WTC11 (cell line): ENCODE data around the gene SLC11A1. TPM values are rescaled to one million over a fixed set of nuclear protein-coding genes. Genes with fewer than 3 reads are reported as not detected.
A peak's percentile ranks its signal among the peaks of the same experiment; 100 is the strongest.

ENCODE experiments used
- ATAC-seq: fragments of 200-7000 bp; cut with Tn5 transposase; 2 replicates; pipeline ENCODE4 v1.10.0; 2021; ENCODE audit warnings: mild to moderate bottlenecking, moderate library complexity
- CTCF ChIA-PET: fragments of 300-600 bp; sonication (Branson Sonifier 250); formaldehyde crosslinking; loops from one replicate; lab custom pipeline; 2021; ENCODE audit warnings: antibody characterized with exemption; lab: Charles Lee
- POLR2A ChIA-PET: fragments of 350-600 bp; sonication (Branson Sonifier 250); formaldehyde crosslinking; loops from one replicate; lab custom pipeline; 2021; ENCODE audit warnings: antibody characterized with exemption; lab: Charles Lee
- DNase-seq: peaks from one replicate; pipeline ENCODE4 v3.0.0; 2021; ENCODE audit warnings: low spot score
- H3K27ac Mint-ChIP-seq: 2 replicates; pipeline ENCODE4 v1.8.0; 2021; ENCODE audit warnings: mixed read lengths
- H3K27me3 Mint-ChIP-seq: 2 replicates; pipeline ENCODE4 v1.8.0; 2021; ENCODE audit warnings: low read depth, mild to moderate bottlenecking, moderate library complexity, mixed read lengths
- H3K36me3 Mint-ChIP-seq: 2 replicates; pipeline ENCODE4 v1.8.0; 2021; ENCODE audit warnings: mixed read lengths
- H3K4me1 Mint-ChIP-seq: 2 replicates; pipeline ENCODE4 v1.8.0; 2022; ENCODE audit warnings: mixed read lengths
- H3K4me3 Mint-ChIP-seq: 2 replicates; pipeline ENCODE4 v1.8.0; 2021; ENCODE audit warnings: mild to moderate bottlenecking, moderate library complexity, mixed read lengths
- H3K9me3 Mint-ChIP-seq: 2 replicates; pipeline ENCODE4 v1.8.0; 2021; ENCODE audit warnings: mixed read lengths
- ESRRA ChIP-seq: sonication (generic); formaldehyde crosslinking; IDR thresholded peaks from 2 replicates; pipeline ENCODE4 v1.8.1; 2022; ENCODE audit warnings: mild to moderate bottlenecking, missing genetic modification reagents, borderline replicate concordance
- GTF2I ChIP-seq: fragments of 250-450 bp; sonication (Bioruptor Pico); conservative IDR thresholded peaks from 2 replicates; pipeline ENCODE4 v1.4.0; 2021; ENCODE audit warnings: mild to moderate bottlenecking
- HMGA2 ChIP-seq: fragments of 250-450 bp; sonication (Bioruptor Pico); IDR thresholded peaks from 2 replicates; pipeline ENCODE4 v1.4.0; 2021; ENCODE audit warnings: mild to moderate bottlenecking, moderate library complexity
- JUN ChIP-seq: sonication (generic); formaldehyde crosslinking; IDR thresholded peaks from 2 replicates; pipeline ENCODE4 v1.8.0; 2023; ENCODE audit warnings: mild to moderate bottlenecking, missing genetic modification reagents
- RELA ChIP-seq: sonication (generic); formaldehyde crosslinking; IDR thresholded peaks from 2 replicates; pipeline ENCODE4 v1.8.1; 2022; ENCODE audit warnings: missing genetic modification reagents, mild to moderate bottlenecking, borderline replicate concordance
- SP1 ChIP-seq: sonication (generic); formaldehyde crosslinking; conservative IDR thresholded peaks from 2 replicates; pipeline ENCODE4 v1.8.1; 2022; ENCODE audit warnings: missing genetic modification reagents
- ZNF263 ChIP-seq: sonication (generic); formaldehyde crosslinking; IDR thresholded peaks from 2 replicates; pipeline ENCODE4 v1.8.1; 2022; ENCODE audit warnings: low read depth, mild to moderate bottlenecking, moderate library complexity, missing genetic modification reagents
- ZNF396 ChIP-seq: fragments of 250-450 bp; sonication (Bioruptor Pico); IDR thresholded peaks from 2 replicates; pipeline ENCODE4 v1.8.0; 2021; ENCODE audit warnings: mild to moderate bottlenecking, moderate library complexity, borderline replicate concordance
- ZNF416 ChIP-seq: fragments of 250-450 bp; sonication (Bioruptor Pico); IDR thresholded peaks from 2 replicates; pipeline ENCODE4 v1.9.0; 2021; ENCODE audit warnings: mild to moderate bottlenecking, inconsistent platforms
- ZNF423 ChIP-seq: fragments of 250-450 bp; sonication (Bioruptor Pico); IDR thresholded peaks from 2 replicates; pipeline ENCODE4 v2.1.2; 2022; ENCODE audit warnings: mild to moderate bottlenecking, moderate library complexity
- ZNF671 ChIP-seq: fragments of 250-450 bp; sonication (Bioruptor Pico); IDR thresholded peaks from 2 replicates; pipeline ENCODE4 v1.8.0; 2021; ENCODE audit warnings: mild to moderate bottlenecking
- total RNA-seq: library from RNA; stranded (reverse); gene quantifications from 3 replicates; pipeline ENCODE4 v1.2.3, GENCODE V29; 2021
- TF ChIP-seq, protein P1 (sequence below): sonication (generic); formaldehyde crosslinking; conservative IDR thresholded peaks from 2 replicates; pipeline ENCODE4 v1.8.1; 2022; ENCODE audit warnings: mild to moderate bottlenecking, missing genetic modification reagents
- TF ChIP-seq, protein P2 (sequence below): sonication (generic); formaldehyde crosslinking; IDR thresholded peaks from 2 replicates; pipeline ENCODE4 v1.8.1; 2023; ENCODE audit warnings: mild to moderate bottlenecking, moderate library complexity, missing genetic modification reagents
- TF ChIP-seq, protein P3 (sequence below): sonication (generic); formaldehyde crosslinking; IDR thresholded peaks from 2 replicates; pipeline ENCODE4 v1.8.1; 2022; ENCODE audit warnings: mild to moderate bottlenecking, missing genetic modification reagents, moderate library complexity, borderline replicate concordance
- TF ChIP-seq, protein P4 (sequence below): sonication (generic); formaldehyde crosslinking; IDR thresholded peaks from 2 replicates; pipeline ENCODE4 v1.8.0; 2023; ENCODE audit warnings: mild to moderate bottlenecking, missing genetic modification reagents
- TF ChIP-seq, protein P5 (sequence below): sonication (generic); formaldehyde crosslinking; IDR thresholded peaks from 2 replicates; pipeline ENCODE4 v1.8.1; 2022; ENCODE audit warnings: mild to moderate bottlenecking, moderate library complexity, missing genetic modification reagents
- TF ChIP-seq, protein P6 (sequence below): fragments of 250-450 bp; sonication (Bioruptor Pico); IDR thresholded peaks from 2 replicates; pipeline ENCODE4 v1.9.0; 2021; ENCODE audit warnings: moderate library complexity, mild to moderate bottlenecking, inconsistent platforms, borderline replicate concordance
- TF ChIP-seq, protein P7 (sequence below): sonication (generic); formaldehyde crosslinking; IDR thresholded peaks from 2 replicates; pipeline ENCODE4 v1.8.0; 2022; ENCODE audit warnings: mild to moderate bottlenecking, missing genetic modification reagents
- TF ChIP-seq, protein P8 (sequence below): sonication (generic); formaldehyde crosslinking; IDR thresholded peaks from 2 replicates; pipeline ENCODE4 v1.8.0; 2022; ENCODE audit warnings: mild to moderate bottlenecking, missing genetic modification reagents

SLC11A1 gene
- total RNA-seq, 1 experiment from 2014 or later: 0.31 TPM

DNA sequence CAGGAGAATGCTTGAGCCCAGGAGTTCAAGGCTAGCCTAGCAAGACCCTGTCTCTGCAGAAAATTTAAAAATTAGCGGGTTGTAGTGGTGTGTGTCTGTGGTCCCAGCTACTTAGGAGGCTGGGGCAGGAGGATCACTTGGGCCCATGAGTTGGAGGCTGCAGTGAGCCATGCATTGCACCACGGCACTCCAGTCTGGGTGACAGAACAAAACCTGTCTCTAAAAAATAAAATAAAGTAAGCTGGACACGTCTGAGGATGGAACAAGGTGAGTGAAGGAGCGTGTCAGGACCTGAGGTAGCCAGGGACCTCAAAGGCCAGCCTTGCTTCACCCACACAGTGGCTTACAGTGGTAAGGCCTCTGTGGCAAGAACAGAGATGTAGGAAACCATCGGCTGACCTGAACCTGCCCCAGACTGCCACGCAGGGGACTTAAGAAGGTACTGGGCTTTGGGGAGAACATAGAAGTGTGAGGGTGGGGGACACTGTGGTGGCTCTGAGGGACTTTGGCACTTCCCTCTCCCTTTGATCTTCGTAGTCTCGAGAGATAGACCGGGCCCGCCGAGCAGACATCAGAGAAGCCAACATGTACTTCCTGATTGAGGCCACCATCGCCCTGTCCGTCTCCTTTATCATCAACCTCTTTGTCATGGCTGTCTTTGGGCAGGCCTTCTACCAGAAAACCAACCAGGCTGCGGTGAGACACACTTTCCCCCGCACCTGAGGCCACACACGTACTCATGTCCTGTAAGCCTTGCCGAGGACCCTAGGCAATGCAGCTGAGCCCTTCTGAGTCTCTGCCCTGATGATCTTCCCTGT is 7.5 kb downstream of the SLC11A1 start:
- no peaks in the 10 kb centered on the region for H3K9me3 Mint-ChIP-seq
- TF ChIP-seq, protein P1, sequence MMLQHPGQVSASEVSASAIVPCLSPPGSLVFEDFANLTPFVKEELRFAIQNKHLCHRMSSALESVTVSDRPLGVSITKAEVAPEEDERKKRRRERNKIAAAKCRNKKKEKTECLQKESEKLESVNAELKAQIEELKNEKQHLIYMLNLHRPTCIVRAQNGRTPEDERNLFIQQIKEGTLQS (CRISPR knock-in tag): no peak
- TF ChIP-seq, protein P2, sequence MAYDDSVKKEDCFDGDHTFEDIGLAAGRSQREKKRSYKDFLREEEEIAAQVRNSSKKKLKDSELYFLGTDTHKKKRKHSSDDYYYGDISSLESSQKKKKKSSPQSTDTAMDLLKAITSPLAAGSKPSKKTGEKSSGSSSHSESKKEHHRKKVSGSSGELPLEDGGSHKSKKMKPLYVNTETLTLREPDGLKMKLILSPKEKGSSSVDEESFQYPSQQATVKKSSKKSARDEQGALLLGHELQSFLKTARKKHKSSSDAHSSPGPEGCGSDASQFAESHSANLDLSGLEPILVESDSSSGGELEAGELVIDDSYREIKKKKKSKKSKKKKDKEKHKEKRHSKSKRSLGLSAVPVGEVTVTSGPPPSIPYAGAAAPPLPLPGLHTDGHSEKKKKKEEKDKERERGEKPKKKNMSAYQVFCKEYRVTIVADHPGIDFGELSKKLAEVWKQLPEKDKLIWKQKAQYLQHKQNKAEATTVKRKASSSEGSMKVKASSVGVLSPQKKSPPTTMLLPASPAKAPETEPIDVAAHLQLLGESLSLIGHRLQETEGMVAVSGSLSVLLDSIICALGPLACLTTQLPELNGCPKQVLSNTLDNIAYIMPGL (CRISPR knock-in tag): no peak
- TF ChIP-seq, protein P3, sequence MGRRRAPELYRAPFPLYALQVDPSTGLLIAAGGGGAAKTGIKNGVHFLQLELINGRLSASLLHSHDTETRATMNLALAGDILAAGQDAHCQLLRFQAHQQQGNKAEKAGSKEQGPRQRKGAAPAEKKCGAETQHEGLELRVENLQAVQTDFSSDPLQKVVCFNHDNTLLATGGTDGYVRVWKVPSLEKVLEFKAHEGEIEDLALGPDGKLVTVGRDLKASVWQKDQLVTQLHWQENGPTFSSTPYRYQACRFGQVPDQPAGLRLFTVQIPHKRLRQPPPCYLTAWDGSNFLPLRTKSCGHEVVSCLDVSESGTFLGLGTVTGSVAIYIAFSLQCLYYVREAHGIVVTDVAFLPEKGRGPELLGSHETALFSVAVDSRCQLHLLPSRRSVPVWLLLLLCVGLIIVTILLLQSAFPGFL (CRISPR knock-in tag): peak; percentile 28; the same call in 1 of the 2 replicates
- TF ChIP-seq SP1 (CRISPR knock-in tag): no peak
- TF ChIP-seq ESRRA: no peak
- no peak overlapping the region for H3K4me3 Mint-ChIP-seq
- DNase-seq (no peak), ATAC-seq (no peak)
- H3K27ac Mint-ChIP-seq: no peak overlapping the region
- H3K4me1 Mint-ChIP-seq: peaks cover 15% of the 10 kb centered on the region
- H3K36me3 Mint-ChIP-seq: no peaks in the 10 kb centered on the region
- peaks cover 35% of the 10 kb centered on the region for H3K27me3 Mint-ChIP-seq
- ChIA-PET POLR2A (no interaction called here), CTCF (no interaction called here)

DNA sequence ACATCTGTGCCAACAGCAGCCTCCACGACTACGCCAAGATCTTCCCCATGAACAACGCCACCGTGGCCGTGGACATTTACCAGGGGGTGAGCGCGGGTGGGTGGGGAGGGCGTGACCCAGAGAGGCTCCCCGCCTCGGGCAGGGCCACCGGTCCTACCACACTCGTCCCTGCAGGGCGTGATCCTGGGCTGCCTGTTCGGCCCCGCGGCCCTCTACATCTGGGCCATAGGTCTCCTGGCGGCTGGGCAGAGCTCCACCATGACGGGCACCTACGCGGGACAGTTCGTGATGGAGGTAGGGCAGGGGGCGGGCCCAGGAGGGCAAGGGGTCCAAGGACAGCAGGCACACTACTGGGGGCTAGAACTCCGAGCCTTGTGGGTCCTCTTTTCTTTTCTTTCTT is 9.1 kb downstream of the SLC11A1 start:
- ChIA-PET CTCF (no interaction called here), POLR2A (no interaction called here)
- no peak for DNase-seq
- Mint-ChIP-seq H3K4me1 (peaks cover 21% of the 10 kb centered on the region), H3K36me3 (no peaks in the 10 kb centered on the region), H3K27ac (no peak overlapping the region), H3K9me3 (no peaks in the 10 kb centered on the region), H3K27me3 (peaks cover 30% of the 10 kb centered on the region)
- ATAC-seq: no peak
- TF ChIP-seq ZNF671 (CRISPR knock-in tag) (no peak), JUN (no peak), HMGA2 (CRISPR knock-in tag) (no peak), GTF2I (CRISPR knock-in tag) (no peak), RELA (CRISPR knock-in tag) (no peak), ZNF416 (CRISPR knock-in tag) (no peak), ZNF396 (CRISPR knock-in tag) (no peak), ZNF263 (no peak), ZNF423 (CRISPR knock-in tag) (no peak)
- TF ChIP-seq, protein P4, sequence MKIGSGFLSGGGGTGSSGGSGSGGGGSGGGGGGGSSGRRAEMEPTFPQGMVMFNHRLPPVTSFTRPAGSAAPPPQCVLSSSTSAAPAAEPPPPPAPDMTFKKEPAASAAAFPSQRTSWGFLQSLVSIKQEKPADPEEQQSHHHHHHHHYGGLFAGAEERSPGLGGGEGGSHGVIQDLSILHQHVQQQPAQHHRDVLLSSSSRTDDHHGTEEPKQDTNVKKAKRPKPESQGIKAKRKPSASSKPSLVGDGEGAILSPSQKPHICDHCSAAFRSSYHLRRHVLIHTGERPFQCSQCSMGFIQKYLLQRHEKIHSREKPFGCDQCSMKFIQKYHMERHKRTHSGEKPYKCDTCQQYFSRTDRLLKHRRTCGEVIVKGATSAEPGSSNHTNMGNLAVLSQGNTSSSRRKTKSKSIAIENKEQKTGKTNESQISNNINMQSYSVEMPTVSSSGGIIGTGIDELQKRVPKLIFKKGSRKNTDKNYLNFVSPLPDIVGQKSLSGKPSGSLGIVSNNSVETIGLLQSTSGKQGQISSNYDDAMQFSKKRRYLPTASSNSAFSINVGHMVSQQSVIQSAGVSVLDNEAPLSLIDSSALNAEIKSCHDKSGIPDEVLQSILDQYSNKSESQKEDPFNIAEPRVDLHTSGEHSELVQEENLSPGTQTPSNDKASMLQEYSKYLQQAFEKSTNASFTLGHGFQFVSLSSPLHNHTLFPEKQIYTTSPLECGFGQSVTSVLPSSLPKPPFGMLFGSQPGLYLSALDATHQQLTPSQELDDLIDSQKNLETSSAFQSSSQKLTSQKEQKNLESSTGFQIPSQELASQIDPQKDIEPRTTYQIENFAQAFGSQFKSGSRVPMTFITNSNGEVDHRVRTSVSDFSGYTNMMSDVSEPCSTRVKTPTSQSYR: no peak
- TF ChIP-seq, protein P1 (CRISPR knock-in tag): no peak
- TF ChIP-seq, protein P5, sequence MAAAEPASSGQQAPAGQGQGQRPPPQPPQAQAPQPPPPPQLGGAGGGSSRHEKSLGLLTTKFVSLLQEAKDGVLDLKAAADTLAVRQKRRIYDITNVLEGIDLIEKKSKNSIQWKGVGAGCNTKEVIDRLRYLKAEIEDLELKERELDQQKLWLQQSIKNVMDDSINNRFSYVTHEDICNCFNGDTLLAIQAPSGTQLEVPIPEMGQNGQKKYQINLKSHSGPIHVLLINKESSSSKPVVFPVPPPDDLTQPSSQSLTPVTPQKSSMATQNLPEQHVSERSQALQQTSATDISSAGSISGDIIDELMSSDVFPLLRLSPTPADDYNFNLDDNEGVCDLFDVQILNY (CRISPR knock-in tag): no peak
- TF ChIP-seq, protein P6, sequence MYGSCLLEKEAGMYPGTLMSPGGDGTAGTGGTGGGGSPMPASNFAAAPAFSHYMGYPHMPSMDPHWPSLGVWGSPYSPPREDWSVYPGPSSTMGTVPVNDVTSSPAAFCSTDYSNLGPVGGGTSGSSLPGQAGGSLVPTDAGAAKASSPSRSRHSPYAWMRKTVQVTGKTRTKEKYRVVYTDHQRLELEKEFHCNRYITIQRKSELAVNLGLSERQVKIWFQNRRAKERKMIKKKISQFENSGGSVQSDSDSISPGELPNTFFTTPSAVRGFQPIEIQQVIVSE (CRISPR knock-in tag): no peak
- TF ChIP-seq, protein P7, sequence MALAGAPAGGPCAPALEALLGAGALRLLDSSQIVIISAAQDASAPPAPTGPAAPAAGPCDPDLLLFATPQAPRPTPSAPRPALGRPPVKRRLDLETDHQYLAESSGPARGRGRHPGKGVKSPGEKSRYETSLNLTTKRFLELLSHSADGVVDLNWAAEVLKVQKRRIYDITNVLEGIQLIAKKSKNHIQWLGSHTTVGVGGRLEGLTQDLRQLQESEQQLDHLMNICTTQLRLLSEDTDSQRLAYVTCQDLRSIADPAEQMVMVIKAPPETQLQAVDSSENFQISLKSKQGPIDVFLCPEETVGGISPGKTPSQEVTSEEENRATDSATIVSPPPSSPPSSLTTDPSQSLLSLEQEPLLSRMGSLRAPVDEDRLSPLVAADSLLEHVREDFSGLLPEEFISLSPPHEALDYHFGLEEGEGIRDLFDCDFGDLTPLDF (CRISPR knock-in tag): no peak
- TF ChIP-seq, protein P8, sequence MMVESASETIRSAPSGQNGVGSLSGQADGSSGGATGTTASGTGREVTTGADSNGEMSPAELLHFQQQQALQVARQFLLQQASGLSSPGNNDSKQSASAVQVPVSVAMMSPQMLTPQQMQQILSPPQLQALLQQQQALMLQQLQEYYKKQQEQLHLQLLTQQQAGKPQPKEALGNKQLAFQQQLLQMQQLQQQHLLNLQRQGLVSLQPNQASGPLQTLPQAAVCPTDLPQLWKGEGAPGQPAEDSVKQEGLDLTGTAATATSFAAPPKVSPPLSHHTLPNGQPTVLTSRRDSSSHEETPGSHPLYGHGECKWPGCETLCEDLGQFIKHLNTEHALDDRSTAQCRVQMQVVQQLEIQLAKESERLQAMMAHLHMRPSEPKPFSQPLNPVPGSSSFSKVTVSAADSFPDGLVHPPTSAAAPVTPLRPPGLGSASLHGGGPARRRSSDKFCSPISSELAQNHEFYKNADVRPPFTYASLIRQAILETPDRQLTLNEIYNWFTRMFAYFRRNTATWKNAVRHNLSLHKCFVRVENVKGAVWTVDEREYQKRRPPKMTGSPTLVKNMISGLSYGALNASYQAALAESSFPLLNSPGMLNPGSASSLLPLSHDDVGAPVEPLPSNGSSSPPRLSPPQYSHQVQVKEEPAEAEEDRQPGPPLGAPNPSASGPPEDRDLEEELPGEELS (CRISPR knock-in tag): no peak
- TF ChIP-seq, all 79 proteins: peak for 0
- H3K4me3 Mint-ChIP-seq: no peak overlapping the region
